H9 (cell line): Measurements from ENCODE around the gene SMTN. TPM values are rescaled to one million over a fixed set of nuclear protein-coding genes. Genes with fewer than 3 reads are reported as not detected.

Experiments
- DNase-seq: peaks from one replicate; pipeline ENCODE4 v3.0.0-alpha.2; 2017
- H2AFZ ChIP-seq: one replicate; pipeline ENCODE4 v1.6.1; 2013; ENCODE audit warnings: mild to moderate bottlenecking, low read length, control low read depth, moderate library complexity
- H2AK5ac ChIP-seq: 2 replicates; pipeline ENCODE4 v1.6.1; 2013; ENCODE audit warnings: low read length, control low read depth, mixed read lengths; ENCODE audit not compliant: insufficient read length
- H2BK120ac ChIP-seq: one replicate; pipeline ENCODE4 v1.6.1; 2013; ENCODE audit warnings: low read depth, mild to moderate bottlenecking, low read length, control low read depth, inconsistent platforms; ENCODE audit not compliant: poor library complexity, severe bottlenecking
- H2BK12ac ChIP-seq: 2 replicates; pipeline ENCODE4 v1.6.1; 2013; ENCODE audit warnings: low read length, control low read depth, mixed read lengths, low read depth; ENCODE audit not compliant: insufficient read length
- H2BK15ac ChIP-seq: 2 replicates; pipeline ENCODE4 v1.6.1; 2013; ENCODE audit warnings: low read depth, low read length, control low read depth
- H2BK20ac ChIP-seq: one replicate; pipeline ENCODE4 v1.6.1; 2013; ENCODE audit warnings: low read depth, mild to moderate bottlenecking, low read length, control low read depth, inconsistent platforms; ENCODE audit not compliant: poor library complexity, severe bottlenecking
- H2BK5ac ChIP-seq: 2 replicates; pipeline ENCODE4 v1.6.1; 2013; ENCODE audit warnings: low read length, control low read depth, mixed read lengths; ENCODE audit not compliant: insufficient read length
- H3K14ac ChIP-seq: 2 replicates; pipeline ENCODE4 v1.6.1; 2013; ENCODE audit warnings: low read length, control low read depth; ENCODE audit not compliant: insufficient read depth
- H3K18ac ChIP-seq: 2 replicates; pipeline ENCODE4 v1.6.1; 2013; ENCODE audit warnings: low read depth, mild to moderate bottlenecking, mixed read lengths, low read length, control low read depth; ENCODE audit not compliant: insufficient read length
- H3K23ac ChIP-seq: 2 replicates; pipeline ENCODE4 v1.6.1; 2013; ENCODE audit warnings: low read length, control low read depth, mixed read lengths, low read depth; ENCODE audit not compliant: insufficient read length
- H3K23me2 ChIP-seq: 2 replicates; pipeline ENCODE4 v1.6.1; 2013; ENCODE audit warnings: low read depth, mild to moderate bottlenecking, mixed read lengths, low read length, control low read depth; ENCODE audit not compliant: insufficient read length, poor library complexity, severe bottlenecking
- H3K27ac ChIP-seq: 2 replicates; pipeline ENCODE4 v1.5.1; 2013; ENCODE audit warnings: low read length, control low read depth, mixed read lengths, low read depth; ENCODE audit not compliant: insufficient read length
- H3K27me3 ChIP-seq: 2 replicates; pipeline ENCODE4 v1.6.1; 2013; ENCODE audit warnings: low read length, control low read depth, inconsistent platforms; ENCODE audit not compliant: insufficient read depth
- H3K4ac ChIP-seq: 2 replicates; pipeline ENCODE4 v1.6.1; 2013; ENCODE audit warnings: low read depth, mild to moderate bottlenecking, control low read depth, inconsistent platforms, low read length, moderate library complexity
- H3K4me1 ChIP-seq: 2 replicates; pipeline ENCODE4 v1.6.1; 2013; ENCODE audit warnings: low read length, control low read depth, inconsistent platforms; ENCODE audit not compliant: insufficient read depth
- H3K4me2 ChIP-seq: 2 replicates; pipeline ENCODE4 v1.6.1; 2013; ENCODE audit warnings: low read length, control low read depth, mixed read lengths; ENCODE audit not compliant: insufficient read length, insufficient read depth
- H3K56ac ChIP-seq: 2 replicates; pipeline ENCODE4 v1.6.1; 2013; ENCODE audit warnings: low read depth, mild to moderate bottlenecking, mixed read lengths, low read length, control low read depth; ENCODE audit not compliant: insufficient read length
- H3K79me1 ChIP-seq: 2 replicates; pipeline ENCODE4 v1.6.1; 2013; ENCODE audit warnings: low read depth, mild to moderate bottlenecking, moderate library complexity, low read length, control low read depth, inconsistent platforms; ENCODE audit not compliant: insufficient read depth, poor library complexity, severe bottlenecking
- H3K79me2 ChIP-seq: 2 replicates; pipeline ENCODE4 v1.6.1; 2013; ENCODE audit warnings: low read length, control low read depth, inconsistent platforms; ENCODE audit not compliant: insufficient read depth
- H3K9ac ChIP-seq: 2 replicates; pipeline ENCODE4 v1.6.1; 2013; ENCODE audit warnings: low read length, control low read depth, mixed read lengths; ENCODE audit not compliant: insufficient read length; ENCODE audit errors: extremely low read depth
- H3K9me3 ChIP-seq: one replicate; pipeline ENCODE4 v1.6.1; 2013; ENCODE audit warnings: low read depth, low read length, inconsistent platforms; ENCODE audit not compliant: control insufficient read depth
- H3T11ph ChIP-seq: one replicate; pipeline ENCODE4 v1.6.1; 2013; ENCODE audit warnings: mild to moderate bottlenecking, low read length, control low read depth, inconsistent platforms
- H4K20me1 ChIP-seq: one replicate; pipeline ENCODE4 v1.6.1; 2013; ENCODE audit not compliant: control insufficient read depth, insufficient read length, insufficient read depth
- H4K5ac ChIP-seq: 2 replicates; pipeline ENCODE4 v1.6.1; 2013; ENCODE audit warnings: low read depth, mild to moderate bottlenecking, mixed read lengths, low read length, control low read depth; ENCODE audit not compliant: insufficient read length
- H4K8ac ChIP-seq: replicated peaks from 2 replicates; pipeline ENCODE4 v1.6.1; 2013; ENCODE audit warnings: low read length, control low read depth, mixed read lengths, low read depth; ENCODE audit not compliant: insufficient read length
- H4K91ac ChIP-seq: 2 replicates; pipeline ENCODE4 v1.6.1; 2013; ENCODE audit warnings: low read depth, mild to moderate bottlenecking, moderate library complexity, mixed read lengths, low read length, control low read depth; ENCODE audit not compliant: insufficient read length
- H3K27ac Mint-ChIP-seq, 3 experiments: 2 replicates in 2 of 3; 3 replicates in 1 of 3; pipeline ENCODE4 v1.8.0; 2020 to 2021; ENCODE audit warnings: mixed read lengths in 3 of 3, mild to moderate bottlenecking in 1 of 3, moderate library complexity in 1 of 3
- H3K27me3 Mint-ChIP-seq: 2 replicates; pipeline ENCODE4 v1.8.0; 2021; ENCODE audit warnings: low read depth, mild to moderate bottlenecking, moderate library complexity, mixed read lengths
- H3K36me3 Mint-ChIP-seq, 3 experiments: 2 replicates in 2 of 3; 3 replicates in 1 of 3; pipeline ENCODE4 v1.8.0; 2020 to 2021; ENCODE audit warnings: low read depth in 3 of 3, mixed read lengths in 3 of 3; ENCODE audit not compliant: insufficient read depth in 1 of 3
- H3K4me1 Mint-ChIP-seq, 2 experiments: 2 replicates each; pipeline ENCODE4 v1.8.0; 2020; ENCODE audit warnings: mixed read lengths in 2 of 2
- H3K4me3 Mint-ChIP-seq, 2 experiments: 2 replicates in 1 of 2; 3 replicates in 1 of 2; pipeline ENCODE4 v1.8.0; 2020 to 2021; ENCODE audit warnings: mild to moderate bottlenecking in 2 of 2, mixed read lengths in 2 of 2, moderate library complexity in 1 of 2
- H3K9me3 Mint-ChIP-seq, 2 experiments: 2 replicates in 1 of 2; 3 replicates in 1 of 2; pipeline ENCODE4 v1.8.0; 2020; ENCODE audit warnings: mild to moderate bottlenecking in 2 of 2, mixed read lengths in 2 of 2, moderate library complexity in 1 of 2
- CTCF ChIP-seq: fragments of 200-600 bp; sonication (generic); conservative IDR thresholded peaks from 3 replicates; pipeline ENCODE4 v1.8.0; 2021; ENCODE audit warnings: antibody characterized with exemption, mild to moderate bottlenecking
- WGBS: extraction: QIAGEN DNeasy Blood & Tissue Kit; methylation state at CpG from one replicate; pipeline ENCODE4 v1.1.7; 2013; ENCODE audit warnings: missing lambda C conversion rate, low lambda C conversion rate, mixed read lengths; ENCODE audit not compliant: insufficient read length; ENCODE audit errors: extremely low coverage; 5-methylcytosine and 5-hydroxymethylcytosine counted together
- total RNA-seq: library from RNA; stranded (reverse); gene quantifications from 2 replicates; pipeline ENCODE4 v1.2.1, GENCODE V29; 2021

The SMTN gene
- total RNA-seq, 1 experiment from 2014 or later, result 23.4 TPM

DNA sequence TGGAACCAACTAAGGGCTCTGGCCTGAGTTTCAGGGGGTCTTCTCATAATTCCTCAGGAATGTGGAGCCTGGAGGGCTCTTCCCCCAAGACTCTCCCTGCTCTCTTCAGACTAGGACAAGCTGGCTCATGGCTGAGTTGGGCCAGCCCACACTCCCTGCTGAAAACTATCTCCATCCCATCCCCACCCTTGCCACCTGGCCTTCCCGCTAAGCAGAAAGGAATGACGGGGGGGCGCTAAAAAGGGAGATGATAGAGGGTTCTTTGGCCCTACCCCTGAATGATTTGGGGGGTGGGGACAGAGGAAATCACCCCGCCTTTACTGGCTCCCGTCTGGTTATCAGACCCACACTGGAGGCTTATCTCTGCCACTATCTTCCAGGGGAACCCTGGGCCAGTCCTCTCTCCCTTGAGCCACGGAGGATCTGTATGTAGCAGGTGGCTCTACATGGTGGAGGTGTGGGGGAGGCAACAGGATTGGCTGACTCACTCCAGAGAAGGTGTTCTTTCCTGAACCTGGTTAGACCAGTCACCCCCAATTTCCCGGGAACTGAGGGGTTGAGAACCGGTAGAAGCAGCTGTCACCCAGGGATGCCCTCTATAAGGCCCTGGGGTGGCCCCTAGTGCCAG is 5.7 kb downstream of the SMTN start:
- no peak for TF ChIP-seq CTCF
- no peak overlapping the region for H3K56ac ChIP-seq

More for the DNA sequence above, 5.7 kb downstream of the SMTN start:
- no peaks in the 10 kb centered on the region for H3K79me1 ChIP-seq
- H4K8ac ChIP-seq, result no peak overlapping the region
- H2BK120ac ChIP-seq, result no peak overlapping the region
- no peak overlapping the region for H2BK15ac ChIP-seq
- no peak for DNase-seq
- no peak overlapping the region for H3K18ac ChIP-seq
- no peaks in the 10 kb centered on the region; the same call in 1 of the 2 replicates for H3K79me2 ChIP-seq
- no peak overlapping the region for H3K4ac ChIP-seq
- no peak overlapping the region for H4K91ac ChIP-seq
- H3K23ac ChIP-seq, result no peak overlapping the region
- H3T11ph ChIP-seq, result no peak overlapping the region
- H3K4me1 ChIP-seq, result no peaks in the 10 kb centered on the region
- H4K20me1 ChIP-seq, result no peaks in the 10 kb centered on the region
- no peaks in the 10 kb centered on the region for H3K9me3 ChIP-seq
- no peaks in the 10 kb centered on the region for H3K27me3 ChIP-seq
- peaks cover 1% of the 10 kb centered on the region; the same call in 1 of the 2 replicates for H3K27me3 Mint-ChIP-seq
- H3K9ac ChIP-seq, result no peak overlapping the region
- H3K4me2 ChIP-seq, result no peak overlapping the region
- no peak overlapping the region for H4K5ac ChIP-seq
- H2BK5ac ChIP-seq, result no peak overlapping the region
- no CpG with 5 or more reads among the region's 8 CpGs for WGBS
- H3K27ac ChIP-seq, result no peak overlapping the region
- no peak overlapping the region for H2BK20ac ChIP-seq
- peaks cover 7% of the 10 kb centered on the region for H3K23me2 ChIP-seq
- no peak overlapping the region for H2BK12ac ChIP-seq
- H3K4me3 Mint-ChIP-seq, result no peak overlapping the region
- H3K36me3 Mint-ChIP-seq, result peaks cover 0 to 2% (median 2%) of the 10 kb centered on the region in 3 experiments; a peak in 4 of 7 replicates
- H3K27ac Mint-ChIP-seq, result no peak overlapping the region; a peak in 1 of 7 replicates
- no peaks in the 10 kb centered on the region for H3K9me3 Mint-ChIP-seq
- H2AFZ ChIP-seq, result no peak overlapping the region
- no peak overlapping the region for H3K14ac ChIP-seq
- H3K4me1 Mint-ChIP-seq, result peaks cover 23 to 38% of the 10 kb centered on the region in 2 experiments
- H2AK5ac ChIP-seq, result no peak overlapping the region
